Measurements from ENCODE around the gene DGCR8. TPM values are rescaled to one million over a fixed set of nuclear protein-coding genes. Genes with fewer than 3 reads are reported as not detected.

DGCR8 gene
- total and polyA plus RNA-seq, 7 donors: 6.7 to 32.7 (median 15.3) TPM

GRCh38 chr22:20054485-20054884, 25.6 kb upstream of the DGCR8 start:
- no peak for DNase-seq
- Histone ChIP-seq H3K4me3 (no peak overlapping the region), H3K27me3 (no peaks in the 10 kb centered on the region), H3K27ac (no peak overlapping the region), H3K4me1 (no peaks in the 10 kb centered on the region), H3K36me3 (peaks cover 5 to 69% (median 28%) of the 10 kb centered on the region in 4 donors), H3K9me3 (no peaks in the 10 kb centered on the region)
- intact Hi-C loops (cut with DNase I): no loop called here
- 87 to 96% methylated on average over 6 of the region's 6 CpGs for WGBS, 2 donors
- TF ChIP-seq CTCF (IDR thresholded peaks at IDR 0.05): no peak
- no peak for TF ChIP-seq POLR2AphosphoS5 (IDR thresholded peaks at IDR 0.05)
- TF ChIP-seq POLR2A (IDR thresholded peaks at IDR 0.05): no peak
- TF ChIP-seq EP300 (IDR thresholded peaks at IDR 0.05): no peak

- Histone ChIP-seq H3K27me3 (no peaks in the 10 kb centered on the region), H3K4me3 (no peak overlapping the region), H3K9me3 (no peaks in the 10 kb centered on the region), H3K27ac (no peak overlapping the region), H3K36me3 (peaks cover 5 to 69% (median 28%) of the 10 kb centered on the region in 4 donors), H3K4me1 (no peaks in the 10 kb centered on the region)
- DNase-seq: no peak
- 95 to 98% methylated on average over 2 of the region's 2 CpGs for WGBS, 2 donors
- intact Hi-C loops (cut with DNase I): no loop called here
- no peak for TF ChIP-seq EP300 (IDR thresholded peaks at IDR 0.05)
- no peak for TF ChIP-seq POLR2AphosphoS5 (IDR thresholded peaks at IDR 0.05)
- no peak for TF ChIP-seq POLR2A (IDR thresholded peaks at IDR 0.05)
- no peak for TF ChIP-seq CTCF (IDR thresholded peaks at IDR 0.05)
These were observed 24.9 kb upstream of the DGCR8 start for GRCh38 chr22:20055144-20055543.

GRCh38 chr22:20055654-20056053, 24.4 kb upstream of the DGCR8 start:
- Histone ChIP-seq H3K4me3 (no peak overlapping the region), H3K27ac (no peak overlapping the region), H3K4me1 (no peaks in the 10 kb centered on the region), H3K36me3 (peaks cover 5 to 73% (median 28%) of the 10 kb centered on the region in 4 donors), H3K27me3 (no peaks in the 10 kb centered on the region), H3K9me3 (no peaks in the 10 kb centered on the region)
- 95 to 96% methylated on average over 15 of the region's 15 CpGs for WGBS, 2 donors
- TF ChIP-seq CTCF (IDR thresholded peaks at IDR 0.05): no peak
- no peak for TF ChIP-seq EP300 (IDR thresholded peaks at IDR 0.05)
- TF ChIP-seq POLR2A (IDR thresholded peaks at IDR 0.05): no peak
- no peak for TF ChIP-seq POLR2AphosphoS5 (IDR thresholded peaks at IDR 0.05)
- no peak for DNase-seq
- intact Hi-C loops (cut with DNase I): no loop called here

- no peak for TF ChIP-seq CTCF (IDR thresholded peaks at IDR 0.05)
- no peak for TF ChIP-seq POLR2A (IDR thresholded peaks at IDR 0.05)
- no peak for TF ChIP-seq POLR2AphosphoS5 (IDR thresholded peaks at IDR 0.05)
- TF ChIP-seq EP300 (IDR thresholded peaks at IDR 0.05): no peak
- no peaks in the 10 kb centered on the region for H3K9me3 ChIP-seq
- DNase-seq: no peak
- intact Hi-C loops (cut with DNase I): no loop called here
- H3K36me3 ChIP-seq: peaks cover 8 to 77% (median 28%) of the 10 kb centered on the region in 4 donors
- no peaks in the 10 kb centered on the region for H3K27me3 ChIP-seq
- H3K4me1 ChIP-seq: no peaks in the 10 kb centered on the region
- no peak overlapping the region for H3K27ac ChIP-seq
- WGBS, 2 donors: 90 to 96% methylated on average over 10 of the region's 10 CpGs
- no peak overlapping the region for H3K4me3 ChIP-seq
These were observed 23.9 kb upstream of the DGCR8 start for GRCh38 chr22:20056161-20056560.

GRCh38 chr22:20056696-20057386, 23.2 kb upstream of the DGCR8 start:
- H3K4me1 ChIP-seq: no peaks in the 10 kb centered on the region
- no peak for DNase-seq
- H3K27me3 ChIP-seq: no peaks in the 10 kb centered on the region
- peaks cover 8 to 78% (median 34%) of the 10 kb centered on the region in 4 donors for H3K36me3 ChIP-seq
- H3K4me3 ChIP-seq: no peak overlapping the region
- 95 to 96% methylated on average over 16 of the region's 16 CpGs for WGBS, 2 donors
- H3K27ac ChIP-seq: no peak overlapping the region
- intact Hi-C loops (cut with DNase I): no loop called here
- no peak for TF ChIP-seq POLR2A (IDR thresholded peaks at IDR 0.05)
- TF ChIP-seq EP300 (IDR thresholded peaks at IDR 0.05): no peak
- TF ChIP-seq POLR2AphosphoS5 (IDR thresholded peaks at IDR 0.05): no peak
- no peak for TF ChIP-seq CTCF (IDR thresholded peaks at IDR 0.05)
- no peaks in the 10 kb centered on the region for H3K9me3 ChIP-seq
